Karpas-422 (cell line): ENCODE results near the gene NCKAP5L. TPM values are rescaled to one million over a fixed set of nuclear protein-coding genes. Genes with fewer than 3 reads are reported as not detected.

ENCODE experiments used
- DNase-seq: peaks from one replicate; pipeline ENCODE4 v3.0.0-alpha.2; 2015
- H2AFZ ChIP-seq: fragments of 200-600 bp; sonication (generic); 2 replicates; pipeline ENCODE4 v1.6.1; 2014; ENCODE audit warnings: antibody characterized with exemption, low read length, mixed read lengths
- H3K27ac ChIP-seq: fragments of 200-600 bp; sonication (generic); 2 replicates; pipeline ENCODE4 v1.5.1; 2014; ENCODE audit warnings: mild to moderate bottlenecking, low read length, moderate library complexity
- H3K27me3 ChIP-seq: fragments of 200-600 bp; sonication (generic); 2 replicates; pipeline ENCODE4 v1.6.1; 2014; ENCODE audit warnings: low read length, mixed read lengths
- H3K36me3 ChIP-seq: fragments of 200-600 bp; sonication (generic); 2 replicates; pipeline ENCODE4 v1.6.1; 2014; ENCODE audit warnings: low read length, mixed read lengths; ENCODE audit not compliant: insufficient read depth
- H3K4me1 ChIP-seq: fragments of 200-600 bp; sonication (generic); 2 replicates; pipeline ENCODE4 v1.6.1; 2014; ENCODE audit warnings: mild to moderate bottlenecking, low read length, mixed read lengths
- H3K4me2 ChIP-seq: fragments of 200-600 bp; sonication (generic); 2 replicates; pipeline ENCODE4 v1.6.1; 2014; ENCODE audit warnings: low read length, low read depth, mild to moderate bottlenecking; ENCODE audit not compliant: poor library complexity, severe bottlenecking
- H3K4me3 ChIP-seq: fragments of 200-600 bp; sonication (generic); 2 replicates; pipeline ENCODE4 v1.5.1; 2014; ENCODE audit warnings: mild to moderate bottlenecking, antibody characterized with exemption, low read length, mixed read lengths
- H3K79me2 ChIP-seq: fragments of 200-600 bp; sonication (generic); 2 replicates; pipeline ENCODE4 v1.6.1; 2014; ENCODE audit warnings: mild to moderate bottlenecking, low read length, mixed read lengths
- H3K9ac ChIP-seq: fragments of 200-600 bp; sonication (generic); 2 replicates; pipeline ENCODE4 v1.6.0; 2014; ENCODE audit warnings: low read length
- H3K9me2 ChIP-seq: fragments of 200-600 bp; sonication (generic), shearing (Covaris generic); replicated peaks from 2 replicates; pipeline ENCODE4 v1.6.0; 2014; ENCODE audit warnings: mild to moderate bottlenecking, low read length, moderate library complexity; ENCODE audit not compliant: insufficient read depth
- H3K9me3 ChIP-seq: fragments of 300-700, 200-600 bp; sonication (generic); 2 replicates; pipeline ENCODE4 v1.6.1; 2014; ENCODE audit warnings: low read length, mixed read lengths
- H4K20me1 ChIP-seq: fragments of 200-600 bp; sonication (generic); 2 replicates; pipeline ENCODE4 v1.6.1; 2014; ENCODE audit warnings: mild to moderate bottlenecking, antibody characterized with exemption, low read length, low read depth; ENCODE audit not compliant: insufficient read depth
- total RNA-seq: library from RNA; depleted of rRNA; stranded (reverse); fragments of >200 nt; shearing (Covaris generic); gene quantifications from 2 replicates; pipeline ENCODE4 v1.2.3, GENCODE V29; 2014; ENCODE audit warnings: low replicate concordance; rRNA removed

The NCKAP5L gene, protein sequence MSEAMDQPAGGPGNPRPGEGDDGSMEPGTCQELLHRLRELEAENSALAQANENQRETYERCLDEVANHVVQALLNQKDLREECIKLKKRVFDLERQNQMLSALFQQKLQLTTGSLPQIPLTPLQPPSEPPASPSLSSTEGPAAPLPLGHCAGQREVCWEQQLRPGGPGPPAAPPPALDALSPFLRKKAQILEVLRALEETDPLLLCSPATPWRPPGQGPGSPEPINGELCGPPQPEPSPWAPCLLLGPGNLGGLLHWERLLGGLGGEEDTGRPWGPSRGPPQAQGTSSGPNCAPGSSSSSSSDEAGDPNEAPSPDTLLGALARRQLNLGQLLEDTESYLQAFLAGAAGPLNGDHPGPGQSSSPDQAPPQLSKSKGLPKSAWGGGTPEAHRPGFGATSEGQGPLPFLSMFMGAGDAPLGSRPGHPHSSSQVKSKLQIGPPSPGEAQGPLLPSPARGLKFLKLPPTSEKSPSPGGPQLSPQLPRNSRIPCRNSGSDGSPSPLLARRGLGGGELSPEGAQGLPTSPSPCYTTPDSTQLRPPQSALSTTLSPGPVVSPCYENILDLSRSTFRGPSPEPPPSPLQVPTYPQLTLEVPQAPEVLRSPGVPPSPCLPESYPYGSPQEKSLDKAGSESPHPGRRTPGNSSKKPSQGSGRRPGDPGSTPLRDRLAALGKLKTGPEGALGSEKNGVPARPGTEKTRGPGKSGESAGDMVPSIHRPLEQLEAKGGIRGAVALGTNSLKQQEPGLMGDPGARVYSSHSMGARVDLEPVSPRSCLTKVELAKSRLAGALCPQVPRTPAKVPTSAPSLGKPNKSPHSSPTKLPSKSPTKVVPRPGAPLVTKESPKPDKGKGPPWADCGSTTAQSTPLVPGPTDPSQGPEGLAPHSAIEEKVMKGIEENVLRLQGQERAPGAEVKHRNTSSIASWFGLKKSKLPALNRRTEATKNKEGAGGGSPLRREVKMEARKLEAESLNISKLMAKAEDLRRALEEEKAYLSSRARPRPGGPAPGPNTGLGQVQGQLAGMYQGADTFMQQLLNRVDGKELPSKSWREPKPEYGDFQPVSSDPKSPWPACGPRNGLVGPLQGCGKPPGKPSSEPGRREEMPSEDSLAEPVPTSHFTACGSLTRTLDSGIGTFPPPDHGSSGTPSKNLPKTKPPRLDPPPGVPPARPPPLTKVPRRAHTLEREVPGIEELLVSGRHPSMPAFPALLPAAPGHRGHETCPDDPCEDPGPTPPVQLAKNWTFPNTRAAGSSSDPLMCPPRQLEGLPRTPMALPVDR (N-terminal part only)
- total RNA-seq, result 17.3 and 25.2 TPM in 2 replicates

DNA sequence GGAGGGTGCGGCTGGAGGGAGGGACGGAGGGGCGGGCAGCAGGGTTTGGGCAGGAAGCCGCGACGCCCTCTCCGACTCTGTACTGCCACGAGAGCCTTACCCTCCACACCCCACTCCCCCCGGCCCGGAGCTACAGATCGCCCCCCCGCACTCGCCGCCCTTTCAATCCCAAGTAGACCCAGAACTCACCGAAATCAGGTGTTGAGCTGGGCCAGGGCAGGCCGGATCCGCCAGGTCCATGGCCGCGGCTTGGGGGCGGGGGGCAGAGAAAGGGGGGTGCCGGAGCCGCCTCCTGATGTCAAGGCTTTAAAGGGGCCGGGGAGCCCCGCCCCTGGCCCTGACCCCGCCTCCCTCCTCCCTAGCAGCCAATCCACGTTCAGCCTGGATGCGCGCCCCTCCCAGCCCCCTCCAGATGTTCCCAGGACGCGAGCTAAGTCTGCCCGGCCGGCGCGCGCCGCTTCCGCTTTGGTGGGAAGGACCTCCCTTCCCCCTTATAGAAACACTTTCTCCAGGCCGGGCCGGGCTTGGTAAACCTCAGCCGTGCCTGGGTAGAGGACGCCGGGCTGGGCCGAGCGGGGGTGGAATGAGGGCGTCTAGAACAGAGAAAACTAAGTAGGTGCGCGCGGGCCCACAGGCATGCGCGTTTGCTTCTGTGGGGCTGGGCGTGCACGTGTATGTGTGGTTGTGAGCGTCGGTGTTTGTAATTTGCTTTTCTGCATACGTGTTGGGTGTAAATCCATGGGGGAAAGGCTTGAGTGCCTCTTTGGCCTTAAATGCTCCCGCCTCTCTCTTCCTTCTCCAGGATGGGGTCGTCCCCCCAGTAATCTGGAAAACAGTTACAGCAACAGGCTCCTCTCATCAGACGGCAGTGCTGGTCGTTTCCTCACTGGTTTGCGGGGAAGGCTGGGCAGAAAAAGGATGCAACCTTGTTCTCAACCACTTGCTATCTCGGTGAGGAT, at the start of gene NCKAP5L:
Gene NCKAP5L (minus strand): TSS at position 281 of the 959 bp plus-strand sequence. CDS start 24,369 bp downstream, outside the sequence.
- peak within 1 kb of the TSS; percentile 71 for H3K9ac ChIP-seq
- peak within 1 kb of the TSS; percentile 84 for H3K4me2 ChIP-seq

DNA sequence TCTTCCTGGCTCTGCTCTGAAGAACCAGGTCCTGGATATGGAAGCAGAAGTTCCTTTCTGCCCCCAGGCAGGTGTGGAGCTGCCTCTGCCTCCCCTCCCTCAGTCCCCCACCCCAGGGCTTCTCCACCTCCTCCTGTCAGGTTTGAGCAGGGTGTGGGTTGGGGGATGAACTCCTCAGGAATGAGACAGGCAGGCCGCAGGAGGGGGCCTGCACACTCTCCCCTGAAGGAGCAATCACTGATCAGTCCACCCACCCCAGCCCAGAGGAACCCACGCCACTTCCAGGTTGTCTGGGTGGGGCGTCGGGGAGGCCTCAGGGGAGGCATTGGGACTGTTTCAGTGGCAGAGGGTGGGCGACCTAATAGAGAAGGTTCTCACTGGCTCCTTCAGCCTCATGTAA, 48.9 kb upstream of the NCKAP5L start:
- Histone ChIP-seq H3K4me2 (no peak overlapping the region), H3K79me2 (no peaks in the 10 kb centered on the region), H4K20me1 (no peaks in the 10 kb centered on the region)

More for the DNA sequence above, at the start of gene NCKAP5L:
- peaks cover 27% of the 10 kb centered on the region for H4K20me1 ChIP-seq
- H3K4me1 ChIP-seq, result peaks cover 43% of the 10 kb centered on the region
- peak within 1 kb of the TSS; percentile 88 for H2AFZ ChIP-seq
- DNase-seq, result peak; percentile 99
- H3K27ac ChIP-seq, result peak within 1 kb of the TSS; percentile 62
- no peaks in the 10 kb centered on the region for H3K36me3 ChIP-seq
- peak within 1 kb of the TSS; percentile 89 for H3K4me3 ChIP-seq
- H3K27me3 ChIP-seq, result no peaks in the 10 kb centered on the region
- H3K79me2 ChIP-seq, result peaks cover 44% of the 10 kb centered on the region
- no peaks in the 10 kb centered on the region for H3K9me3 ChIP-seq
- no peaks in the 10 kb centered on the region for H3K9me2 ChIP-seq

DNA sequence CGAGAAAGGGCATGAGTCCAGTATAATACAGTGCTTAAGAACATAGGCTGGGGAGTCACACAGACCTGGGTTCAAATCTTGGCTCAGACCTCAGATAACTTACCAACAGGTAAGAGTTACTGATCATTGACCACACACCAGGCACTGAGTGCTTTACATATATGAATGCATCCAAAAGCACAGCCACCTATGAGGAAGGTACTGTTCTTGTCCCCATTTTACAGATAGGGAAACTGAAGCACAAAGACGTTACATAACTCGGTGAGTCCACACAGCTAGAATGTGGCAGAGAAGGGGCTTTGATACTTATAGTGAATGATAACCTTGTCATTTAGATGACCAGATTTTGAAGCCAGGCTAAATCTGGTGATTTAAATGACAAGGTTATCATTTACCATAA, 47.9 kb upstream of the NCKAP5L start:
- Histone ChIP-seq H3K4me3 (no peak overlapping the region), H4K20me1 (no peaks in the 10 kb centered on the region)

More for the DNA sequence above, 48.9 kb upstream of the NCKAP5L start:
- Histone ChIP-seq H3K27ac (no peak overlapping the region), H3K9me3 (no peaks in the 10 kb centered on the region), H3K4me1 (peaks cover 44% of the 10 kb centered on the region), H3K27me3 (no peaks in the 10 kb centered on the region), H3K36me3 (no peaks in the 10 kb centered on the region), H3K4me3 (no peak overlapping the region), H3K9ac (no peak overlapping the region), H3K9me2 (no peaks in the 10 kb centered on the region), H2AFZ (no peak overlapping the region)
- DNase-seq, result no peak

DNA sequence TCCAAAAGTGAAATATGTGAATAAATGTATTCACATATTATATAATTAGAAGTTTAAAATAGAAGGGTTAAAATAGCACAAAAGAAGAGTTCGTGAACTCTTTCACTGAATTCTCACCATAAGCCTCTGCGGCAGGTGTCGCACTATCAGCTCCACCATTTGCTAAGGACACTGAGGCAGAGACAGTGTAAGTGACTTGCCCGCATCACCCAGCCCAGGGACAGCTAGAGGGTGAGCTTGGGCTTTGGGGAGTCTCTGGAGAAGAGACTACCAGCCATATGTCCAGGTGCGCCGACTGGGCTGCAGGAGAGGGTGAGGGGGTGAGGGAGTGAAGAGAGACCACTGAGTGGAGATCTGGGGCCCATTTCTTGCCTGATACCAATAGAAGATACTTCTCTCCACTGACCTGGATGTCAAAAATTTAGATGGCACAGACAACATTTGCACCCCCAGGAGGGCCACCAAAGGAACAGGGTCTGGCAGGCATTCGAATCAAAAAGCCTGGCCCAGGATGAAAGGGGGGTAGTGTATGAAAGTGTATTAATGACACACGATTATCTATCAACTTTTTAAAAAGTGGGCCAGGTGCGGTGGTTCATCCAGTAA, 47.0 kb upstream of the NCKAP5L start:
- no peaks in the 10 kb centered on the region for H3K27me3 ChIP-seq

More for the DNA sequence above, 47.9 kb upstream of the NCKAP5L start:
- peaks cover 44% of the 10 kb centered on the region for H3K4me1 ChIP-seq
- H3K9me2 ChIP-seq, result no peaks in the 10 kb centered on the region
- no peak overlapping the region for H2AFZ ChIP-seq
- no peak for DNase-seq
- H3K9ac ChIP-seq, result no peak overlapping the region
- H3K27me3 ChIP-seq, result no peaks in the 10 kb centered on the region
- H3K9me3 ChIP-seq, result no peaks in the 10 kb centered on the region
- no peaks in the 10 kb centered on the region for H3K79me2 ChIP-seq
- no peak overlapping the region for H3K4me2 ChIP-seq
- H3K27ac ChIP-seq, result no peak overlapping the region
- H3K36me3 ChIP-seq, result no peaks in the 10 kb centered on the region

DNA sequence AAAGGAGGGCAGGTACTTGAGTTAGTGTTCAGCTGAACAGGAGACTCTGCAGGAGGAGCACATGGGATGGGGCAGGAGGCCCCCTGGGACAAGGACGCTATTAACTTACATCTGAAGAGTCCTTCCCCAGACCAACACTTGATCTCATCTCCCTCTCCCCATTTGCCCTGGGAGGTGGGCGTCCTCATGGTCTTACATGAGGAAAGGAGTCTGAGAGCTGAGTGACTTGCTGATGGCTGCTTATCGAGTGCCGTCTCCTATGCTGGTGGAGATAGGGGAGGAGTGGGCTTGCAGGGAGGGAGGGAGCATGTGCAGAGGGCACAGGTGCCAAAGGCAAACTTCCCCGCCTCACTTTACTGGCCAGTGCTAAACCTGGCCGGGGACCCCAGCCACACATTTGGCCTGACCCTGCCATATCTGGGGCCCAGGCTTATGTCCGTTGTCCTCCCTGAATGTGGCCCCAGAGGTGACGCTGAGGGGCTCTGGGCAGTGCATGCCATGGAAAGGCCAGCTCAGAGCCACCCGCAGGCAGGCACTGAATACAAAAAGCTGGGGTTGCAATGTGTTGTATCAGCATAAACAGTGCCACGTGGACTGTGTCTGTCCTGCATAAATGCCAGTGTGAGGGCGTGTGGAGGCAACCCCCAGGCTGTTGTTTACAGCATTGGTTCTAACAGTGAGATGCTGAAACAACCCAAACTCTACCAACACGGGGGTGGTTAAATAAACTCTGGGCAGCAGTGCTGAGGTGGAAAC, 46.1 kb upstream of the NCKAP5L start:
- H3K4me2 ChIP-seq, result peak overlapping the region; percentile 52

More for the DNA sequence above, 47.0 kb upstream of the NCKAP5L start:
- H3K4me2 ChIP-seq, result no peak overlapping the region
- H3K9ac ChIP-seq, result no peak overlapping the region
- H3K4me1 ChIP-seq, result peaks cover 52% of the 10 kb centered on the region
- no peaks in the 10 kb centered on the region for H3K79me2 ChIP-seq
- no peak overlapping the region for H2AFZ ChIP-seq
- no peak overlapping the region for H3K4me3 ChIP-seq
- H3K9me3 ChIP-seq, result no peaks in the 10 kb centered on the region
- no peaks in the 10 kb centered on the region for H3K36me3 ChIP-seq
- peak overlapping the region; percentile 95 for H3K27ac ChIP-seq
- no peaks in the 10 kb centered on the region for H3K9me2 ChIP-seq
- H4K20me1 ChIP-seq, result no peaks in the 10 kb centered on the region
- DNase-seq, result no peak

DNA sequence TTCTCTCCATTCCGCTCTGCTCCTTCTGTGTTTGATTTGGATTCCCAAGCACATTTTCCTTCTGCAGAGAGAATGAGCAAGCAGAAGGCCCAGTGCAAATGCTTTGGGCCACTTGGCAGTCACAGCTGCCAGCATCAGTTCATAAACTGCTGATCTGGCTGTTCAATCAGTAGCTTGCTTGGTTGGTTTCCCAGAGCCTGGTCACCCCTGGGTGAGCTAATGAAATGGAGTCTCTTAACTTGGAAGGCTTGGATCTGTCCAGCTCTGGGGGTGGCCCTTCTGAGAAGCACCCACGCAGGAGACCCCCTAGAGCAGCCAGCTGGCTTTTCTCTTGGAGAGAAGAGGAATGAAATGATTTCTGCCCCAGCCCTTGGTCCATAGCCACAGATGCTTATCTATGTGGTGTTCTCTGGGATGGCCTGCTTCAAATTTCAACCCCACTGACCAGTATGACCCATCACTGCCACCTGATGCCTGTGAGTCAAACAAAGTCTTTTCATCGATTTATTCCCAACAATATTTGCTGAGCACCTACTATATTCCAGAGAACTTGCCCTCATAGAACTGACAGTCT, 45.2 kb upstream of the NCKAP5L start:
- H3K27me3 ChIP-seq, result no peaks in the 10 kb centered on the region
- peak overlapping the region; percentile 95 for H3K27ac ChIP-seq
- H3K36me3 ChIP-seq, result no peaks in the 10 kb centered on the region
- H4K20me1 ChIP-seq, result no peaks in the 10 kb centered on the region
- H3K9me3 ChIP-seq, result no peaks in the 10 kb centered on the region
- H3K9me2 ChIP-seq, result no peaks in the 10 kb centered on the region
- peak overlapping the region; percentile 52 for H3K4me2 ChIP-seq
- H3K9ac ChIP-seq, result peak overlapping the region; percentile 56
- DNase-seq, result no peak
- no peak overlapping the region for H2AFZ ChIP-seq
- H3K4me1 ChIP-seq, result peaks cover 70% of the 10 kb centered on the region
- no peaks in the 10 kb centered on the region for H3K79me2 ChIP-seq
- no peak overlapping the region for H3K4me3 ChIP-seq

More for the DNA sequence above, 46.1 kb upstream of the NCKAP5L start:
- no peak for DNase-seq
- no peak overlapping the region for H2AFZ ChIP-seq
- no peaks in the 10 kb centered on the region for H3K27me3 ChIP-seq
- no peaks in the 10 kb centered on the region for H3K9me2 ChIP-seq
- H3K36me3 ChIP-seq, result no peaks in the 10 kb centered on the region
- H3K9me3 ChIP-seq, result no peaks in the 10 kb centered on the region
- peak overlapping the region; percentile 95 for H3K27ac ChIP-seq
- no peak overlapping the region for H3K4me3 ChIP-seq
- peak overlapping the region; percentile 56 for H3K9ac ChIP-seq
- H3K4me1 ChIP-seq, result peaks cover 61% of the 10 kb centered on the region
- H3K79me2 ChIP-seq, result no peaks in the 10 kb centered on the region
- H4K20me1 ChIP-seq, result no peaks in the 10 kb centered on the region
